GM19324 (cell line): Measurements from ENCODE around the gene HEMGN.
"Not testable (repeated sequence)": the region's sequence is repeated elsewhere in the genome, so short reads cannot be mapped to it uniquely, and the experiment has no call there.

ENCODE experiments used
- ATAC-seq: cut with Tn5 transposase; IDR thresholded peaks from one replicate; pipeline ENCODE4 v1.9.1; 2021; ENCODE audit warnings: mild to moderate bottlenecking, moderate library complexity; ENCODE audit not compliant: unreplicated experiment, low FRiP score

The HEMGN gene

GRCh38 chr9:97938081-97938644, at the start of gene HEMGN:
HEMGN (minus strand) TSS chr9:97938172; CDS start chr9:97938136, 36 bp downstream.
- no peak for ATAC-seq

GRCh38 chr9:97987487-97987886, 49.5 kb upstream of the HEMGN start:
- ATAC-seq: no peak

GRCh38 chr9:97985058-97985861, 47.3 kb upstream of the HEMGN start:
- peak; percentile 21 for ATAC-seq

- ATAC-seq: peak; percentile 42
Measured at GRCh38 chr9:97984188-97985057, 46.5 kb upstream of the HEMGN start.

GRCh38 chr9:97983589-97984187, 45.7 kb upstream of the HEMGN start:
- ATAC-seq: peak; percentile 24

GRCh38 chr9:97982683-97983588, 45.0 kb upstream of the HEMGN start, which contains the start of gene ANP32B:
ANP32B (plus strand) TSS chr9:97983341; CDS start chr9:97983556, 215 bp downstream.
- ATAC-seq: peak; percentile 61

- no peak for ATAC-seq
Measured at GRCh38 chr9:97981846-97982682, 44.1 kb upstream of the HEMGN start.

- ATAC-seq: no peak
Measured at GRCh38 chr9:97980918-97981845, 43.2 kb upstream of the HEMGN start.

GRCh38 chr9:97980479-97980803, 42.5 kb upstream of the HEMGN start:
- ATAC-seq: no peak

GRCh38 chr9:97979788-97980478, 42.0 kb upstream of the HEMGN start:
- ATAC-seq: no peak

- no peak for ATAC-seq
Measured at GRCh38 chr9:97978371-97979130, 40.6 kb upstream of the HEMGN start.

GRCh38 chr9:97976633-97977032, 38.7 kb upstream of the HEMGN start:
- ATAC-seq: not testable (repeated sequence)

GRCh38 chr9:97975376-97975775, 37.4 kb upstream of the HEMGN start:
- no peak for ATAC-seq

GRCh38 chr9:97972753-97973152, 34.8 kb upstream of the HEMGN start:
- no peak for ATAC-seq

GRCh38 chr9:97970165-97970564, 32.2 kb upstream of the HEMGN start:
- no peak for ATAC-seq

- no peak for ATAC-seq
Measured at GRCh38 chr9:97969014-97969413, 31.0 kb upstream of the HEMGN start.

GRCh38 chr9:97966493-97966892, 28.5 kb upstream of the HEMGN start:
- ATAC-seq: no peak
